Measurements from ENCODE around the gene FRMD4A. TPM values are rescaled to one million over a fixed set of nuclear protein-coding genes. Genes with fewer than 3 reads are reported as not detected.
"Not testable (repeated sequence)": the region's sequence is repeated elsewhere in the genome, so short reads cannot be mapped to it uniquely, and the experiment has no call there.

The FRMD4A gene
- total RNA-seq, 1 experiment from 2014 or later, result not detected

DNA sequence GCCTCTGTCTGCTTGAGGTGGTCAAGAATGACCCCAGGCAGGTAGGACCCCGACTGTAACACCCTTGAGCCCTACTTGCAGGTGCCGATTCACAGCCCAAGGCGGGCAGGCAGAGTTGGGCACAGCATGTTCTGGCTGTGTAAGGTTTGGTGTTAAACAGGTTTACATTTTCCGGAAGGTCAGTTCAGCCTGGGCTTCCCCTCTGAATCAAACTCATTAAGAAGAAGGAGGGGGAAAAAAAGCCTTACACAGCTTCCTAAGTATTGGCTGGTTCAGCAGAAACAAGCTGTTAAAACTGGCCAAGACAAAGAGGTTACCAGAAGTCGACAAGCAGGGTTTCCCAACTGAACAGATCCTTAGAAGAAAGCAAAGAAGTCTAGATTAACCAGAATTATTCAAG lies 611.3 kb downstream of the FRMD4A start:
- H3K36me3 ChIP-seq (ENCODE audit: insufficient read depth, low read length), result no peaks in the 10 kb centered on the region
- H4K20me1 ChIP-seq (ENCODE audit: insufficient read depth, low read depth, low read length), result no peaks in the 10 kb centered on the region
- H2AFZ ChIP-seq (ENCODE audit: low read length), result no peak overlapping the region
- H3K79me2 ChIP-seq (ENCODE audit: low read length), result no peaks in the 10 kb centered on the region
- H3K9me2 ChIP-seq (replicated peaks; ENCODE audit: insufficient read depth, low read length), result no peaks in the 10 kb centered on the region
- H3K27me3 ChIP-seq (ENCODE audit: low read length), result no peaks in the 10 kb centered on the region
- no peak overlapping the region for H3K4me3 ChIP-seq (ENCODE audit: low read length)
- DNase-seq, result no peak
- no peaks in the 10 kb centered on the region for H3K4me1 ChIP-seq (ENCODE audit: low read length)
- no peak overlapping the region for H3K9ac ChIP-seq (ENCODE audit: low read length)
- H3K9me3 ChIP-seq (ENCODE audit: low read length), result no peaks in the 10 kb centered on the region
- no peak overlapping the region for H3K4me2 ChIP-seq (ENCODE audit: low read depth, low read length, poor library complexity, severe bottlenecking)
- no peak overlapping the region for H3K27ac ChIP-seq (ENCODE audit: low read length)

DNA sequence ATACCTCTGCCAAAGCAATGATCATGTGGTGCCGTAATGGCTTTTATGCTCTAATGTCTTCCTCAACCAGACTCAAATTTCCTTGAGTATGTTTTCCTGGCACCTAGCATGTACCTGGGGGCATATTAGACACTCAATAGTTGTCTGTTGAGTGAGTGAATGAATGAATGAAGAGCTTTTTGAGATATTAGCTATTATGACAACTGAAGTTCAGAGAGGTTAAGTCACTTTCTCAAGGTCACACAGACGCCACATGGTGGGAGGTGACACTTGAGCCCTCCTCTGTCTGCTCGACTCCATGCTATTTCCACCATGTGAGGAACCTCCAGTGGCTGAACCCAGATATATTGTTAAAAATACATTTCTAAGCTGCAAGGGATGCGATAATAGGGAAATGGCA lies 611.9 kb downstream of the FRMD4A start:
- Histone ChIP-seq H3K9me2 (replicated peaks; ENCODE audit: insufficient read depth, low read length) (no peaks in the 10 kb centered on the region), H3K27ac (ENCODE audit: low read length) (no peak overlapping the region)

GRCh38 chr10:13717936-13718772 lies 612.6 kb downstream of the FRMD4A start:
- Histone ChIP-seq H3K79me2 (ENCODE audit: low read length) (no peaks in the 10 kb centered on the region), H4K20me1 (ENCODE audit: insufficient read depth, low read depth, low read length) (no peaks in the 10 kb centered on the region), H3K27me3 (ENCODE audit: low read length) (no peaks in the 10 kb centered on the region), H2AFZ (ENCODE audit: low read length) (no peak overlapping the region), H3K4me2 (ENCODE audit: low read depth, low read length, poor library complexity, severe bottlenecking) (no peak overlapping the region), H3K27ac (ENCODE audit: low read length) (no peak overlapping the region), H3K9ac (ENCODE audit: low read length) (no peak overlapping the region), H3K9me3 (ENCODE audit: low read length) (no peaks in the 10 kb centered on the region), H3K4me1 (ENCODE audit: low read length) (peaks cover 4% of the 10 kb centered on the region), H3K36me3 (ENCODE audit: insufficient read depth, low read length) (no peaks in the 10 kb centered on the region), H3K4me3 (ENCODE audit: low read length) (no peak overlapping the region), H3K9me2 (replicated peaks; ENCODE audit: insufficient read depth, low read length) (no peaks in the 10 kb centered on the region)
- DNase-seq, result no peak

More for the DNA sequence above, 611.9 kb downstream of the FRMD4A start:
- Histone ChIP-seq H3K4me2 (ENCODE audit: low read depth, low read length, poor library complexity, severe bottlenecking) (no peak overlapping the region), H3K79me2 (ENCODE audit: low read length) (no peaks in the 10 kb centered on the region), H3K9ac (ENCODE audit: low read length) (no peak overlapping the region), H3K9me3 (ENCODE audit: low read length) (no peaks in the 10 kb centered on the region), H3K36me3 (ENCODE audit: insufficient read depth, low read length) (no peaks in the 10 kb centered on the region), H3K4me1 (ENCODE audit: low read length) (no peaks in the 10 kb centered on the region), H2AFZ (ENCODE audit: low read length) (no peak overlapping the region), H3K27me3 (ENCODE audit: low read length) (no peaks in the 10 kb centered on the region), H3K4me3 (ENCODE audit: low read length) (no peak overlapping the region), H4K20me1 (ENCODE audit: insufficient read depth, low read depth, low read length) (no peaks in the 10 kb centered on the region)
- DNase-seq, result no peak

DNA sequence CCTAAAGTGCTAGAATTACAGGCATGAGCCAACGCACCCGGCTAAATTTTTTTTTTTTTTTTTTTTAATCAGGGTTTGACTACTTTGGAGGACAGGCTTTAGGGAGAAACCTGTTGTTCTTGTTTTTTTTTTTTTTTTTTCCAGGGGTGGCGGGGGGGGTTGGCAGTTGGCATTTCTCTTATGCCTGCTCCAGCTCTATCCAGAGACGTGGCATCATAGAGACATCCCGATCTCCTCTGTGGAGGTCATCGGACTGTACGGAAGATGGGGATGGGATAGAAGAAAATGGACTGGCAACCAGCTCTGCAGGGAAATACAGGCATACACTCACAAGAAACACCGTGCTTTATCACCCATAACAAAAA lies 613.2 kb downstream of the FRMD4A start:
- Histone ChIP-seq H3K27me3 (ENCODE audit: low read length) (no peaks in the 10 kb centered on the region), H3K4me1 (ENCODE audit: low read length) (peaks cover 10% of the 10 kb centered on the region), H3K27ac (ENCODE audit: low read length) (no peak overlapping the region), H3K9me3 (ENCODE audit: low read length) (no peaks in the 10 kb centered on the region), H3K36me3 (ENCODE audit: insufficient read depth, low read length) (no peaks in the 10 kb centered on the region), H3K79me2 (ENCODE audit: low read length) (no peaks in the 10 kb centered on the region), H4K20me1 (ENCODE audit: insufficient read depth, low read depth, low read length) (no peaks in the 10 kb centered on the region), H2AFZ (ENCODE audit: low read length) (no peak overlapping the region), H3K9me2 (replicated peaks; ENCODE audit: insufficient read depth, low read length) (no peaks in the 10 kb centered on the region), H3K4me3 (ENCODE audit: low read length) (no peak overlapping the region), H3K4me2 (ENCODE audit: low read depth, low read length, poor library complexity, severe bottlenecking) (no peak overlapping the region), H3K9ac (ENCODE audit: low read length) (no peak overlapping the region)
- DNase-seq, result no peak

DNA sequence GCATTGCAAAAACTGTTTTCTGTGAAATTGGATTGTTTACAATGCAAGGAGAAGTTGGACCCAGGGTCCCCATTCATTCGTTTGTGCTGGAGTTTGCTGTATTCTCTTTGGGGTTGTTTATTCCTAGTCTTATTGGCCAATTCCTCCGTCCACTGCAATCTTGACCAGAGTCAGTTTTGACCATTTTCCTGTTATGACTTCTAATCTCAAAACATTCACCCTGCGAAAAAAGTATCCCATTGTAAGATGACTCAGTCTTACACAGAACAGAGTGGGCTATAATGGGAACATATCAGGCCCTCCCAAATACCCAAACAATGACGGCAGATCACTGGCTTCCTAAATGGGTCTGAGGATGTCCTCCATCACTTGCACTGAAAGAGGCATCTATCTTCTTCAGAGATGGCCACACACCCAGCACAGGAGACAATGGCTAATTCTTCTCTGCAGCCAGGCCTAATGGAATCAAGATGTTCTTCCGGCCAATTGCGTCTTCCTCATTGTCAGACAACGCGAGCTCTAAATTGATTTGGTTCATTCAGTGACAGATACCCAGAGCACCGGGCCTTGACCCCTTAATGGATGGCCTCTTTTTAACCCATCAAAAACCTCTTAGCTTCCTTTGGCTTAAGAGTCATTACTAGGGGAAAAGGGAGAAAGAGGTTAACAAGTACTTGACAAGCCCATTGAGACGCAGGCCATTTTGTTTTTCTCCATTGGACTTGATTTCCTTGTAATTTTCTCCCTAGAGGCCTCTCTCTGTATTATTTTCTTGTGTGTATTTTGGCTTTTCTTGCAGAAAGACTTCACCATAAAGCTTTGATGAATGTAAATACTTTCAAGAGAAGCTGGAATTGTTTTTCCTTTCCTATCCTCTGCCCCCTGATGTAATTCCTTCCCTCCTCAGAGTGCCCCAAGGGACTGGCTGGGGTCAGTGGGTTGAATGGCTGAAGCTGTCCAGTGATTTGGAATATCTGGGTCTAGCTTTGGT lies 614.3 kb downstream of the FRMD4A start:
- no peaks in the 10 kb centered on the region for H3K9me2 ChIP-seq (replicated peaks; ENCODE audit: insufficient read depth, low read length)
- no peaks in the 10 kb centered on the region for H4K20me1 ChIP-seq (ENCODE audit: insufficient read depth, low read depth, low read length)
- no peaks in the 10 kb centered on the region for H3K9me3 ChIP-seq (ENCODE audit: low read length)
- no peaks in the 10 kb centered on the region for H3K36me3 ChIP-seq (ENCODE audit: insufficient read depth, low read length)
- H3K79me2 ChIP-seq (ENCODE audit: low read length), result no peaks in the 10 kb centered on the region
- H3K4me2 ChIP-seq (ENCODE audit: low read depth, low read length, poor library complexity, severe bottlenecking), result no peak overlapping the region
- no peak for DNase-seq
- H3K9ac ChIP-seq (ENCODE audit: low read length), result no peak overlapping the region
- no peak overlapping the region for H3K4me3 ChIP-seq (ENCODE audit: low read length)
- peaks cover 13% of the 10 kb centered on the region for H3K4me1 ChIP-seq (ENCODE audit: low read length)
- H3K27me3 ChIP-seq (ENCODE audit: low read length), result no peaks in the 10 kb centered on the region
- H2AFZ ChIP-seq (ENCODE audit: low read length), result no peak overlapping the region
- H3K27ac ChIP-seq (ENCODE audit: low read length), result no peak overlapping the region

- peaks cover 13% of the 10 kb centered on the region for H3K4me1 ChIP-seq (ENCODE audit: low read length)
- not testable (repeated sequence) for DNase-seq; H3K36me3 ChIP-seq (ENCODE audit: insufficient read depth, low read length); H2AFZ ChIP-seq (ENCODE audit: low read length); H3K27ac ChIP-seq (ENCODE audit: low read length); H3K4me3 ChIP-seq (ENCODE audit: low read length); H3K9ac ChIP-seq (ENCODE audit: low read length); H3K4me2 ChIP-seq (ENCODE audit: low read depth, low read length, poor library complexity, severe bottlenecking); H3K9me2 ChIP-seq (replicated peaks; ENCODE audit: insufficient read depth, low read length); H3K79me2 ChIP-seq (ENCODE audit: low read length); H3K9me3 ChIP-seq (ENCODE audit: low read length); H4K20me1 ChIP-seq (ENCODE audit: insufficient read depth, low read depth, low read length); H3K27me3 ChIP-seq (ENCODE audit: low read length)
Observed at GRCh38 chr10:13715596-13715995, 615.1 kb downstream of the FRMD4A start.

DNA sequence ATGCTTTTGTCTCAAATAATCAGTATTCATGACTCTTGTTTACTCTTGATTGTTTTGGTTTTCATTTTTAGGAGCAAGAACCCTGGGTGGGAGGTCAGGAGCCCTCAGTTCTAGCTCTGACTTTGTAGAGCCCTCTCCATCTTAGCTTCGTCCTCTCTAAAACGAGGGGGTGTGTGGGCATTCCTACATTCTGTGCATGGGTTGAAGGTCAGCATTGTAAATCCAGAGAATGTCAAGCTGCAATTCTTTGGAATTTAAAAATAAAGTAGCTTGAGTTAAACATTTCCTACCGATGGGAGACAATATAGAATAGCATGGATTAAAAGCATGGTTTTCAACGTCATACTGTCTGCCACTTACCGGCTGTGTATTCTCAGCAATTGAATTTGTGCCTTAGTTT lies 615.6 kb downstream of the FRMD4A start:
- Histone ChIP-seq H3K4me1 (ENCODE audit: low read length) (peaks cover 13% of the 10 kb centered on the region), H4K20me1 (ENCODE audit: insufficient read depth, low read depth, low read length) (no peaks in the 10 kb centered on the region), H3K27me3 (ENCODE audit: low read length) (no peaks in the 10 kb centered on the region), H2AFZ (ENCODE audit: low read length) (no peak overlapping the region), H3K79me2 (ENCODE audit: low read length) (no peaks in the 10 kb centered on the region), H3K9ac (ENCODE audit: low read length) (no peak overlapping the region), H3K36me3 (ENCODE audit: insufficient read depth, low read length) (no peaks in the 10 kb centered on the region), H3K9me2 (replicated peaks; ENCODE audit: insufficient read depth, low read length) (no peaks in the 10 kb centered on the region), H3K9me3 (ENCODE audit: low read length) (no peaks in the 10 kb centered on the region), H3K4me3 (ENCODE audit: low read length) (no peak overlapping the region), H3K27ac (ENCODE audit: low read length) (no peak overlapping the region), H3K4me2 (ENCODE audit: low read depth, low read length, poor library complexity, severe bottlenecking) (no peak overlapping the region)
- no peak for DNase-seq

Data from Karpas-422 (cell line).